Neural progenitor cell (in vitro differentiated cells): ENCODE data around the gene PDE9A. TPM values are rescaled to one million over a fixed set of nuclear protein-coding genes. Genes with fewer than 3 reads are reported as not detected.
"Not testable (repeated sequence)": the region's sequence is repeated elsewhere in the genome, so short reads cannot be mapped to it uniquely, and the experiment has no call there.

Experiments
- DNase-seq: peaks from one replicate; pipeline ENCODE4 v3.0.0-alpha.2; 2016; ENCODE audit warnings: low spot score
- H2AFZ ChIP-seq: fragments of 200-600 bp; sonication (generic); replicated peaks from 2 replicates; pipeline ENCODE4 v1.6.1; 2016; ENCODE audit warnings: antibody characterized with exemption
- H3F3A ChIP-seq: fragments of 200-600 bp; sonication (generic); 2 replicates; pipeline ENCODE4 v1.6.1; 2016; ENCODE audit warnings: antibody characterized with exemption, low read depth
- H3K27ac ChIP-seq: fragments of 200-600 bp; sonication (generic); 2 replicates; pipeline ENCODE4 v1.5.1; 2016; ENCODE audit warnings: mild to moderate bottlenecking
- H3K27me3 ChIP-seq: fragments of 200-600 bp; sonication (generic); 2 replicates; pipeline ENCODE4 v1.6.1; 2016; ENCODE audit warnings: mild to moderate bottlenecking, moderate library complexity
- H3K36me3 ChIP-seq: fragments of 200-600 bp; sonication (generic); 2 replicates; pipeline ENCODE4 v1.5.1; 2016
- H3K4me1 ChIP-seq: fragments of 200-600 bp; sonication (generic); 2 replicates; pipeline ENCODE4 v1.6.1; 2016; ENCODE audit warnings: mixed run types
- H3K4me2 ChIP-seq: fragments of 200-600 bp; sonication (generic); 2 replicates; pipeline ENCODE4 v1.6.1; 2016
- H3K4me3 ChIP-seq: fragments of 200-600 bp; sonication (generic); 2 replicates; pipeline ENCODE4 v1.5.1; 2016
- H3K79me2 ChIP-seq: fragments of 200-600 bp; sonication (generic); 2 replicates; pipeline ENCODE4 v1.6.1; 2016; ENCODE audit warnings: low read depth
- H3K9ac ChIP-seq: fragments of 200-600 bp; sonication (generic); 2 replicates; pipeline ENCODE4 v1.6.1; 2016
- H3K9me3 ChIP-seq: fragments of 200-600 bp; sonication (generic); 2 replicates; pipeline ENCODE4 v1.5.1; 2016; ENCODE audit warnings: low read depth
- H4K20me1 ChIP-seq: fragments of 200-600 bp; sonication (generic); 2 replicates; pipeline ENCODE4 v1.6.1; 2016; ENCODE audit warnings: low read depth
- H3K27ac Mint-ChIP-seq: 3 replicates; pipeline ENCODE4 v1.8.0; 2021; ENCODE audit warnings: mixed read lengths
- H3K27me3 Mint-ChIP-seq: 2 replicates; pipeline ENCODE4 v1.8.0; 2022; ENCODE audit warnings: low read depth, mild to moderate bottlenecking, inconsistent platforms, moderate library complexity, mixed read lengths; ENCODE audit not compliant: insufficient read depth
- H3K36me3 Mint-ChIP-seq: 3 replicates; pipeline ENCODE4 v1.8.0; 2021; ENCODE audit warnings: mixed read lengths
- H3K4me1 Mint-ChIP-seq: 3 replicates; pipeline ENCODE4 v1.8.0; 2021; ENCODE audit warnings: mixed read lengths
- H3K4me3 Mint-ChIP-seq: 3 replicates; pipeline ENCODE4 v1.8.0; 2021; ENCODE audit warnings: mild to moderate bottlenecking, moderate library complexity, mixed read lengths
- H3K9me3 Mint-ChIP-seq: 3 replicates; pipeline ENCODE4 v1.8.0; 2020; ENCODE audit warnings: mixed read lengths
- EZH2 ChIP-seq: fragments of 200-600 bp; sonication (generic); IDR thresholded peaks from 2 replicates; pipeline ENCODE4 v1.6.1; 2017; ENCODE audit warnings: antibody characterized with exemption, mild to moderate bottlenecking, moderate library complexity
- EZH2phosphoT487 ChIP-seq: fragments of 200-600 bp; sonication (generic); IDR thresholded peaks from 2 replicates; pipeline ENCODE4 v1.6.1; 2017; ENCODE audit warnings: antibody characterized with exemption
- total RNA-seq: library from RNA; depleted of rRNA; stranded (reverse); fragments of >200 nt; gene quantifications from 2 replicates; pipeline ENCODE4 v1.2.3, GENCODE V29; 2015; ENCODE audit warnings: low replicate concordance
- TF ChIP-seq, protein P1 (sequence below): fragments of 200-600 bp; sonication (generic); IDR thresholded peaks from 2 replicates; pipeline ENCODE4 v1.5.1; 2017; ENCODE audit warnings: antibody characterized with exemption, mild to moderate bottlenecking

Gene PDE9A
- total RNA-seq, 1 donor from 2014 or later = 41.0 TPM

DNA sequence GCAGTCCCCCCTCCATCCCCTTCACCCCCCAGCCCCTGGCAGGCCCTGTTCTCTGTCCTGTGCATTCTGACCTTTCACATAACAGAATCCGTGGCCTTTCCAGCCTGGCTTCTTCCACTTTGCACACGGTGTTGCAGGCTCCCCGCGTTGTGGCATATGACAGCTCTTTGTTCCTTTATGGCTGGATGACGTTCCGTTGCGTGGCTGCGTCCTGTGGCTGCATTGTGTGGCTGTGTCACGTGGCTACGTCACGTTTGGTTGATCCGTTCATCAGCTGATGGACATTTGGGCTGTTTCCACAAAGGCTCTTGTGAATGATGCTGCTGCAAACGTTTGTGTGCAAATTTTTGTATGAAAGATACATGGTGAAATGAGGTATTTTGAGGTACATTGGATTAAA lies 53.3 kb downstream of the PDE9A start:
- Mint-ChIP-seq H3K4me1 (peaks cover 48% of the 10 kb centered on the region), H3K4me3 (no peak overlapping the region), H3K27ac (no peak overlapping the region), H3K9me3 (peaks cover 6% of the 10 kb centered on the region), H3K27me3 (peaks cover 15% of the 10 kb centered on the region), H3K36me3 (peaks cover 22% of the 10 kb centered on the region)
- peaks cover 12% of the 10 kb centered on the region for H3F3A ChIP-seq
- peaks cover 11% of the 10 kb centered on the region for H3K4me1 ChIP-seq
- TF ChIP-seq, protein P1, sequence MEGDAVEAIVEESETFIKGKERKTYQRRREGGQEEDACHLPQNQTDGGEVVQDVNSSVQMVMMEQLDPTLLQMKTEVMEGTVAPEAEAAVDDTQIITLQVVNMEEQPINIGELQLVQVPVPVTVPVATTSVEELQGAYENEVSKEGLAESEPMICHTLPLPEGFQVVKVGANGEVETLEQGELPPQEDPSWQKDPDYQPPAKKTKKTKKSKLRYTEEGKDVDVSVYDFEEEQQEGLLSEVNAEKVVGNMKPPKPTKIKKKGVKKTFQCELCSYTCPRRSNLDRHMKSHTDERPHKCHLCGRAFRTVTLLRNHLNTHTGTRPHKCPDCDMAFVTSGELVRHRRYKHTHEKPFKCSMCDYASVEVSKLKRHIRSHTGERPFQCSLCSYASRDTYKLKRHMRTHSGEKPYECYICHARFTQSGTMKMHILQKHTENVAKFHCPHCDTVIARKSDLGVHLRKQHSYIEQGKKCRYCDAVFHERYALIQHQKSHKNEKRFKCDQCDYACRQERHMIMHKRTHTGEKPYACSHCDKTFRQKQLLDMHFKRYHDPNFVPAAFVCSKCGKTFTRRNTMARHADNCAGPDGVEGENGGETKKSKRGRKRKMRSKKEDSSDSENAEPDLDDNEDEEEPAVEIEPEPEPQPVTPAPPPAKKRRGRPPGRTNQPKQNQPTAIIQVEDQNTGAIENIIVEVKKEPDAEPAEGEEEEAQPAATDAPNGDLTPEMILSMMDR = no peak
- TF ChIP-seq EZH2 = no peak
- TF ChIP-seq EZH2phosphoT487 = no peak
- H3K27ac ChIP-seq = no peak overlapping the region
- no peak overlapping the region for H3K9ac ChIP-seq
- peaks cover 18% of the 10 kb centered on the region for H4K20me1 ChIP-seq
- H3K9me3 ChIP-seq = no peaks in the 10 kb centered on the region
- peaks cover 5% of the 10 kb centered on the region for H3K36me3 ChIP-seq
- H3K27me3 ChIP-seq = no peaks in the 10 kb centered on the region
- H3K4me3 ChIP-seq = no peak overlapping the region
- DNase-seq = no peak
- H3K4me2 ChIP-seq = no peak overlapping the region
- no peaks in the 10 kb centered on the region for H3K79me2 ChIP-seq
- H2AFZ ChIP-seq = no peak overlapping the region

DNA sequence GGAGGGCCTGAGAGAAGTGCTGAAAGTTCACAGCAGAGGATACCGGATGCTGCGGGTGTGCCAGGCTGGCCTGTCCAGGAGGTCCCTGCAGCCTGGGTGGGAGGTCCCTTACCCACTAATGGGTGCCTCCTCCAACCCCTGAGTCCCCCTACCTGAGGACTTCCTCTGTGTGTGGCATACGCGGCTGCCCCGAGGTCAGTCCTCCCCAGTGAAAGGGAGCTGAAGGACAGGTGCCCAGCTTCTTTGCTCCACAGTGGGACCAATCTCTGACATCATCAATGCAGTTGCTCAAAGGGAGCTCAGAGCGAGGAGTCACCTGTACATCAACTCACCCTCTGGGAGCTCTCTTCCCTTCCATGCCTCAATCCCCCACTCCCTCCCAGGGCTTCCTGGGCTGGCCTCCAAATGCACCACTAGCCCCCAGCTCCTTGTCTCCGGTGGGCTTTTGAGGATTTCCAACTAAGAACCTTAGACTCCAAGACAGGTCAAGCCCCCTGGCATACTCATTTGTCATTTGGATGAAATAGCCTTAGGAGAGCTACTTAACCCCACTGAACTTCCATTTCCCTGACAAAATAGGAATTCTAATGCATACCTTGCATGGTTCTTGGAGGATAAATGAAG lies 53.9 kb downstream of the PDE9A start:
- no peak overlapping the region for H3K27ac ChIP-seq
- Mint-ChIP-seq H3K9me3 (peaks cover under 1% of the 10 kb centered on the region), H3K27me3 (peaks cover 13% of the 10 kb centered on the region), H3K36me3 (peaks cover 16% of the 10 kb centered on the region), H3K27ac (no peak overlapping the region), H3K4me1 (peaks cover 50% of the 10 kb centered on the region), H3K4me3 (no peak overlapping the region)
- H3F3A ChIP-seq = peaks cover 12% of the 10 kb centered on the region
- TF ChIP-seq EZH2phosphoT487 (no peak), EZH2 (no peak)
- TF ChIP-seq, protein P1 = no peak
- H3K9ac ChIP-seq = no peak overlapping the region
- no peak overlapping the region for H3K4me2 ChIP-seq
- peaks cover 17% of the 10 kb centered on the region for H3K4me1 ChIP-seq
- H3K36me3 ChIP-seq = peaks cover 4% of the 10 kb centered on the region
- H2AFZ ChIP-seq = no peak overlapping the region
- H3K27me3 ChIP-seq = no peaks in the 10 kb centered on the region
- H3K79me2 ChIP-seq = no peaks in the 10 kb centered on the region
- H3K9me3 ChIP-seq = no peaks in the 10 kb centered on the region
- no peak for DNase-seq
- peaks cover 18% of the 10 kb centered on the region for H4K20me1 ChIP-seq
- no peak overlapping the region for H3K4me3 ChIP-seq

DNA sequence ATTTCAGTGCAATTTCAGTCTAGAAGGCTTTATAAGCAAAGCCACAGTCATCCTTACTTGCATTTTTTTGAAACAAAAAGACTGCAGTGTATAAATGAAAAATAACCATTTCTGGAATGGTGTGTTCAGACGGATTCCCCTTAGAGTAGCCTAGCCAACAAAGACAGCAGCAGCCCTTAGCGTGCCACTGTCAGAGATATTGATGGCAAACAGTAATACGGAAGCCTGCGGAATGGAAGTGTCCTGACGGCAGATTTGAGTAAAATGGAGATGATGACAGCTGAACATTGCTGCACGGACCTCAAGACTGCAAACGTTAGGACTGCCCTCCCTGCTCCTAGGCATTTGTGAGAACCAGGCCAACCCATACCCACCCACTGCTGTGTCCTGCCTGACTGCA lies 54.7 kb downstream of the PDE9A start:
- Mint-ChIP-seq H3K4me1 (peaks cover 53% of the 10 kb centered on the region), H3K27me3 (peaks cover 15% of the 10 kb centered on the region), H3K36me3 (peaks cover 12% of the 10 kb centered on the region), H3K27ac (no peak overlapping the region), H3K4me3 (no peak overlapping the region), H3K9me3 (no peaks in the 10 kb centered on the region)
- TF ChIP-seq, protein P1 = no peak
- TF ChIP-seq EZH2 = no peak
- TF ChIP-seq EZH2phosphoT487 = no peak
- Histone ChIP-seq H2AFZ (no peak overlapping the region), H3K36me3 (peaks cover 4% of the 10 kb centered on the region), H3K4me1 (peaks cover 17% of the 10 kb centered on the region), H3K27ac (no peak overlapping the region), H3K27me3 (no peaks in the 10 kb centered on the region), H4K20me1 (peaks cover 18% of the 10 kb centered on the region), H3K9me3 (no peaks in the 10 kb centered on the region), H3F3A (peaks cover 12% of the 10 kb centered on the region), H3K4me3 (no peak overlapping the region), H3K79me2 (no peaks in the 10 kb centered on the region), H3K4me2 (no peak overlapping the region), H3K9ac (no peak overlapping the region)
- no peak for DNase-seq

DNA sequence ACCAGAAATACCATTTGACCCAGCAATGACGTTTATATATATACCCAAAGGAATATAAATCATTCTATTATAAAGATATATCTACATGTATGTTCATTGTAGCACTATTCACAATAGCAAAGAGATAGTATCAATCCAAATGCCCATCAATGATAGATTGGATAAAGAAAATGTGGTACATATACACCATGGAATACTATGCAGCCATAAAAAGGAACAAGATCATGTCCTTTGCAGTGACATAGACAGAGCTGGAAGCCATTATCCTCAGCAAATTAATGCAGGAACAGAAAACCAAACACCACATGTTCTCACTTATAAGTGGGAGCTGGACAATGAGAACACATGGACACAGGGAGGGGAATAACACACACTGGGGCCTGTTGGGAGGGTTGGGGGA lies 55.5 kb downstream of the PDE9A start:
- not testable (repeated sequence) for H3K9me3 Mint-ChIP-seq, H3K9ac ChIP-seq, H3K36me3 ChIP-seq, H3K4me3 ChIP-seq, H3K4me3 Mint-ChIP-seq, H3K79me2 ChIP-seq, DNase-seq, H3K27ac ChIP-seq, H3K9me3 ChIP-seq, H3K27ac Mint-ChIP-seq, H3K4me2 ChIP-seq, H3K36me3 Mint-ChIP-seq, H2AFZ ChIP-seq, H3K27me3 ChIP-seq
- H3F3A ChIP-seq = peaks cover 12% of the 10 kb centered on the region
- peaks cover 18% of the 10 kb centered on the region for H4K20me1 ChIP-seq
- H3K4me1 Mint-ChIP-seq = peaks cover 46% of the 10 kb centered on the region
- H3K27me3 Mint-ChIP-seq = peaks cover 17% of the 10 kb centered on the region
- H3K4me1 ChIP-seq = peaks cover 17% of the 10 kb centered on the region
